GM19023 (cell line): ENCODE measurements around the gene DPH5.
"Not testable (repeated sequence)": the region's sequence is repeated elsewhere in the genome, so short reads cannot be mapped to it uniquely, and the experiment has no call there.

Experiments used
- ATAC-seq: cut with Tn5 transposase; IDR thresholded peaks from one replicate; pipeline ENCODE4 v1.9.1; 2021; ENCODE audit warnings: mild to moderate bottlenecking, moderate library complexity; ENCODE audit not compliant: unreplicated experiment

The DPH5 gene

GRCh38 chr1:101025657-101026429, at the start of gene DPH5:
DPH5 (minus strand) TSS chr1:101025784; CDS start chr1:101025443, 341 bp downstream.
- peak; percentile 86 for ATAC-seq

GRCh38 chr1:101073836-101074235, 48.3 kb upstream of the DPH5 start:
- no peak for ATAC-seq

GRCh38 chr1:101071470-101071891, 45.9 kb upstream of the DPH5 start:
- ATAC-seq = no peak

- no peak for ATAC-seq
Measured at GRCh38 chr1:101069158-101069557, 43.6 kb upstream of the DPH5 start.

GRCh38 chr1:101066937-101067335, 41.4 kb upstream of the DPH5 start:
- ATAC-seq = not testable (repeated sequence)

GRCh38 chr1:101066260-101066936, 40.8 kb upstream of the DPH5 start:
- no peak for ATAC-seq

- ATAC-seq = no peak
Measured at GRCh38 chr1:101065575-101065974, 40.0 kb upstream of the DPH5 start.

GRCh38 chr1:101064697-101065096, 39.1 kb upstream of the DPH5 start:
- no peak for ATAC-seq

- peak; percentile 60 for ATAC-seq
Measured at GRCh38 chr1:101060992-101061391, 35.4 kb upstream of the DPH5 start.

GRCh38 chr1:101059945-101060542, 34.5 kb upstream of the DPH5 start:
- no peak for ATAC-seq

GRCh38 chr1:101055623-101056022, 30.0 kb upstream of the DPH5 start:
- no peak for ATAC-seq

- peak; percentile 92 for ATAC-seq
Measured at GRCh38 chr1:101051688-101052638, 26.4 kb upstream of the DPH5 start.

- no peak for ATAC-seq
Measured at GRCh38 chr1:101050869-101051268, 25.3 kb upstream of the DPH5 start.

- no peak for ATAC-seq
Measured at GRCh38 chr1:101044749-101045148, 19.2 kb upstream of the DPH5 start.

GRCh38 chr1:101044259-101044658, 18.7 kb upstream of the DPH5 start:
- ATAC-seq = no peak

GRCh38 chr1:101043776-101044175, 18.2 kb upstream of the DPH5 start:
- ATAC-seq = no peak

GRCh38 chr1:101041300-101041699, 15.7 kb upstream of the DPH5 start:
- ATAC-seq = no peak

- ATAC-seq = no peak
Measured at GRCh38 chr1:101040666-101041065, 15.1 kb upstream of the DPH5 start.

GRCh38 chr1:101039245-101039644, 13.7 kb upstream of the DPH5 start:
- ATAC-seq = no peak

- ATAC-seq = no peak
Measured at GRCh38 chr1:101037316-101037715, 11.7 kb upstream of the DPH5 start.

GRCh38 chr1:101033017-101033416, 7.4 kb upstream of the DPH5 start:
- no peak for ATAC-seq
